ENCODE measurements around the gene DGKI.
"Not testable (repeated sequence)": the region's sequence is repeated elsewhere in the genome, so short reads cannot be mapped to it uniquely, and the experiment has no call there.

DGKI gene

DNA sequence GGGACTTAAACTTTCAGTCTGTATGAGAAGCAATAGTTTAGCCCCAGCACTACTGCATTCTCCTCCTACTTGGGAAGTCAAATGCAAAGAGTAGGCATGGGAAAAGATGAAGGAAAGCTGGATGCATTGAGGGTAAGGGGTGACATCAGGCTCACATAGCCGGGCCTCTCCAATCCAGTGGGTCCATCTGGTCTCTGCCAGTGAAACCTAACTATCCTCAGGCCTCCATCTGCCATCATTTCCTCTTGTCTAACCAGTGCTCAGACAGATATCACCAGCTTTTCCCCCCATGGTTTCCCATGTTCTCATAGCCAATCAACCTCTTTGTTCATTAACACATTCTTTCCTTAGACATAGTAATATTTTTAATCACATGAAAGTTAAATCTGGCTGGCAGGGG, 118.3 kb downstream of the DGKI start:
- DNase-seq = no peak

DNA sequence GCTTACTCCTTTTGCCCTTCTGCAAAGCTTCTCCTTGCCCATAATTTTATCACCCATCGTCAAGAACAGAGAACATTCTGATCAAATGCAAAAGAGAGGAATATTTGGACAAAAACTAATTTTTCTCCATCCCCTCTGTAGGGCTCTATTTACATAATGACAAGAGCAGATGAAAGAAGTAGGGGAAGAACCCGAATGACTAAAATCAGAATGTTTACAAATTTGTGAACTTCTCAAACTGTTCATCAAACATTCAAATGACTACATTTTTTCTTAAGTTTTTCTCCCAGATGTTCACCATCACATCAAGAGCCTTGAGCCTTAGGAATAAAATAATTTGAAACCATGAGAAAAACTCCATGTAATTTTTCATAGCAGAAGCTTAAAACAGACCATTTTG, 119.4 kb downstream of the DGKI start:
- DNase-seq = no peak

DNA sequence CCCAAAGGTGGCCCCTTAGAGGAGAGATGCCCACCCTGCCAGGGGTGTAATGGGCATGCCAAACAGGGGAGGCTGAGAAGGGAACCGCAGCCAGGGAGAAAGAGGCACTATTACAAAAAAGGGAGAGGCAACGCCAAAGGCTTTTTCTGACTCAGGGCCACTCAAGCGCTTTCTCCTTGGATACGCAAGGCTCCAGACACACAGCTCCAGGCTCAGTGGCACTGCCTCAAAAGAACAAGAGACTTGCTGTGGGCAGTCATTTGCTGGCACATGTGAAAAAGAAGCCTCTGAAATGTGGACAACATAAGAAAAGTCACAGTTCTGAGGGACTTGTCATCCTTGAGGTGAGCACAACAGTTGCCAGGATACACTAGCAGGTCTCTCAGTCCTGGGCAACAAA, 128.4 kb downstream of the DGKI start:
- DNase-seq = no peak

DNA sequence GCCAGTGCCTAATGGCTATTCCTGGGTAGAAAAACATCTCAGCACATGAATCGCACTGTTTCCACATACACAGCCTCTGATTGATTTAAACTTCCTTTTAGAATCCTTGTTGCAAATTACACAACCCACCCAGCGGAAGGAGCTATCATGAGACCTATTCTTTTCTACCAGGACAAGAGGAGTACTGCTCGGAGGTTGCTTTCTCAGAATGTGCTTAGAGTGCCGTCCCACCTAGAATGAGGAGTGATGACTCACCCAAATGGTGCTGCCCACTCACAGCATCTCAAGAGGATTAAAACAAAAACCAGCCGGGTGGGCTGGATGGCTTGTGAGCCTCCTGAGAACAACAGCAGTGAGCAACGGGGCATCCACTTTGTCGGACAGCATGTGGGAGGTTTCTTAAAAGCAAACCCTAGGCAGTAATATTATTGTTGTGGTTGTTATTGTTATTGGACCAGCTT, 128.9 kb downstream of the DGKI start:
- no peak for DNase-seq

DNA sequence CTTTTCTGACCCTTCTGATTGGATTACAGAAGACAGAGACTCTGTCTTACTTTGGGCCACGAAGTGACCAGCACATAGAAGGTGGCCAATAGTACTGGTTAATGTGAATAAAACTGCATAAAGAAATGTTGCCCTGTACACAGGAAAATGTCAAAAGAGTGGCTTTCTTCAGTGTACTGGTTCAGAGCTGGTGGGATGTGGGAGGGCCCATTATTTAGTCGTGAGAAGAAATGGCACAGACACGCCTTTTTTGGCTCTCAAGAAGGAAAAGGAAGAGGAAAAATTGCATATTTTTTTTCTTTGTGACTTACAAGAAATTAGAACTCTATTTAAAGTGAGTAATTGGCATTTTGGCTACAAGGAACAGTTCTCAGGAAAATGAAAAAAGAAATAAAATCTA, 129.7 kb downstream of the DGKI start:
- DNase-seq = no peak

DNA sequence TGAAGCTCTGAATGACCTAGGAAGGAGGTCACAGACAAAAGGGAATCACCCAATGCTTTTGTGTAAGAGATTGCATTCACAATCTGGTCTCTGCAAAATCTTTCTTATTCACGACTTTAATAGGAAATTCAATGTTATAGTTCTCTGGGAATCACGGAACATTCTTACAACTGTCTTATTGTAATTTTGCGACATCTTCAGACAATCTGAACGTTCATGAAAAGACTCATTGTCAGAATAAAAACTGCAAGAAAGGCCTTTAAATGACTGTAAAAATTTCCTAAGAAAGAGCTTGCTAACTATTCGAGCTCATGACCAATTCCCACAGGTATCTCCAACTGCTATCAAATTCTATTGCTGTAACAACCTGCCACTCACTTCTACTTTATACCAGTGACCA, 130.7 kb downstream of the DGKI start:
- no peak for DNase-seq

DNA sequence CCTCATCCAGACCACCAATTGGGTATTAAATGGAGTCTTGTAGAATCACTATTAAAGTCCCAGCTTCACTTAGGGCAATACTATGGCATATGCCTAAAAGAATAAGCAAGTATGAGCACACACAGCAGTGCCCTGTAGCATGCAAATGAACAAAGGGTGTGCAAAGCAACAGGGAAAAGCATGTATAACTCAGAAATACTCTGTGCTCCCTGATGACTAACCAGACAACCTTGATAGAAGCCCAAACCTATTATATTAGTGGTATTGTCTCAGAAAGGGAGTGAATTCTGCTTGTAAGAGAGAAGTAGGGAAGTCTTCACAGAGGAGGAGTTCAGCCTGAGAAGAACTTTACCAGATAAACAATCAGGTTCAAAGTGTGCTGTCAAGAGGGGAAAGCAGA, 131.2 kb downstream of the DGKI start:
- no peak for DNase-seq

DNA sequence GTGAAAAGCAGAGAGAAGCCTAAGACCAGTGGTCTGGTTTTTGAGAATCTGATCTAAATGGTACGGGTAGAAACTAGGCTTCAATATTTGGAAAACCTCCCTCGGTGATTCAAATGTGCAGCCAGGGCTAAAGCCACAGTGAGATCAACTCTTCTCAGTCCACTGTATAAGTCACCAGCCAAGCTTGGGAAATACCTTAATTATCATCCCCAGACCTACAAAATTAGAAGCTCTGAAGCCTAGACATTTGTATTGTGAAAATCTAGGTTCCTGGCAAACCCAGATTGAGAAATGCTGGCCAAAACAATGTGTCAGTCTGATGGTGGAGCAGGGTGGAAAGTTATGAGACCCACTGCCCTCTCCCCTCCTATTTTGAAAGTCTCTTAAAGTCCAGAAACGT, 131.7 kb downstream of the DGKI start:
- DNase-seq = no peak

DNA sequence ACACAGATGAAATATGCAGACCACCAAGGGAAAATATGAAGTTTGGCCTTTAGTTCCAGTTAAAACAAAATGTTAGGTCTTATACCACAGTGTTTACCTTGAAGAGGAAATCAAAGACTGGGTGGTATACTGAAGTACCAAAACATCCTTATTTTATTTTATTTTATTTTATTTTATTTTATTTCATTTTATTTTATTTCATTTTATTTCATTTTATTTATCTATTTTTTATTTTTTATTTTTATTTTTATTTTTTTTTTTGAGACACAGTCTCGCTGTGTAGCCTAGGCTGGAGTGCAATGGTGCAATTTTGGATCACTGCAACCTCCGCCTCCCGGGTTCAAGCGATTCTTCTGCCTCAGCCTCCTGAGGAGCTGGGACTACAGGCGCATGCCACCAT, 140.4 kb downstream of the DGKI start:
- not testable (repeated sequence) for DNase-seq

DNA sequence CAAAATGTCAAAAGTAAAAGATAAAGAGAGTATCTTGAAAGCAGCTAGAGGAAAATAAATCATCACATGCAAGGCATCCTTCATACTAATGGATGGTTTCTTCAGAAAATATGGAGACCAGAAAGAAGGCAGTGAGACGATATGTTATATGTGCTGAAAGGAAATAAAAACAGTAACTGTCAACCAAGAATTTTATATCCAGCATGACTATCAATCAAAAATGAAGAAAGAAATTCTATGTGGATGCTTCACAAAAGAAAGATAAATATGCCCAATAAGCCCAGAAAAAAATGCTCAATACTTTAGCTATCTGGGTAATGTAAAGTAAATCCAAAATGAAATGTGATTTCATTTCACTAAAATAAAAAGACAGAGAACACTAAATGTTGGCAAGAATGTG, 142.1 kb downstream of the DGKI start:
- DNase-seq = no peak

DNA sequence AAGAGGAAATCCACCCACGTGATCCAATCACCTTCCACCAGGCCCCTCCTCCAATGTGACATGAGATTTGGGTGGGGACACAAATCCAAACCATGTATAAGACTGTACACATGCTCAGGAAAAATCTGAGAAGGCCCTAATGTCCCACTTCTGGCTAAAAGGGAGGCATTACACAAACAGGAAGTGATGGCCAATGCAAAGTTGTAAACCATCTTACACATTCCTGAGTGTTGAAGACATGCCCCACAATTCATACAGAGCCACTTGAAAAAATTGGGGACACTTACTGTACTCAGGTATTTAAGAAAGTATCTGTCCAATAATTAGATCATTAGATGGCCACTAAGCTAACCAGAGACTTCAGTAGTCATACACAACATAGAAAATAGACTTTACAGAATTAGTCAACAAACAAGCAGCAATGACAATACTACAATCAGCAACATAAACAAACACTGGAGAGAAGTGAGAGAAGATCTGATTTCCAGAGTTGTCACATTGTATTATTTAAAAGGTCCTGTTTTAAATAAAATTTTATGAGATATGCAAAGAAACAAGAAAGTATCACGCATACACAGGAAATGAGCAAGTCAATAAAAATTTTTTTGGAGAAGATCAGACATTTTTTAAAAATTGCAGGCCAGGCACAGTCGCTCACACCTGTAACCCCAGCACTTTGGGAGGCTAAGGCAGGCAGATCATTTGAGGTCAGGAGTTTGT, 143.3 kb downstream of the DGKI start:
- no peak for DNase-seq

DNA sequence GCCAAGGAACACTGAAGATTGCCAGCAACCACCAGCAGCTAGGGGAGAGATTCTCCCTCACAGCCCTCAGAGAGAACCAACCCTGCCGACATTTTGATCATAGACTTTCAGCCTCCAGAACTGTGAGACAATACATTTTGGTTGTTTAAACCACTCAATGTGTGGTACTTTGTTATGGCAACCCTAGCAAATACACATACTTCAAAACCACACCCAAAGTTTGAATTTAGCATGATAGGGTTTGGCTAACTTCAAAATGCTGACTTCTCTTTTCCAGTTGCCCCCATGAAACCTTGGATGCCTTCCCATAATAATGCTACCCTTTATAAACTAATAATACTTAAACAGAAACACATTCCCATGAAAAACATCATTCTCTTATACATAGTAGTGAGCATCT, 149.8 kb downstream of the DGKI start:
- DNase-seq = no peak

DNA sequence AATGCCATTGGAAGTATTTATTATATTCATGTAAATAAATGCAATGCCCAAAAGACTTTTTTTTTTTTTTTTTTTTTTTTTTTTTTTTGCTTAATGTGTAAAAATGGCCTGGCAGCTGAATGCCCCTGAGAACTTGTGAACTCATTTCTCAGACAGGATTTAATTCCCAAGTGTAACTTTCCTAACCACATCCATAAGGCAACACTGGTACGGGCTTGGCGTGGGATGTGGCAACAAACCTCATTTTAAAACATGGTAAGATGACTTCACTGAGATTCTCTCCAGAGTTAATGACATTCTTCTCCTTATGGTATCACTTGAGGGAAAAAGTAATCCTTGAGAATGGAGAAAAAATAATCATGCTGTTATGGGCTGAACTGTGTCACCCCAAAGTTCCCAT, 150.4 kb downstream of the DGKI start:
- no peak for DNase-seq

DNA sequence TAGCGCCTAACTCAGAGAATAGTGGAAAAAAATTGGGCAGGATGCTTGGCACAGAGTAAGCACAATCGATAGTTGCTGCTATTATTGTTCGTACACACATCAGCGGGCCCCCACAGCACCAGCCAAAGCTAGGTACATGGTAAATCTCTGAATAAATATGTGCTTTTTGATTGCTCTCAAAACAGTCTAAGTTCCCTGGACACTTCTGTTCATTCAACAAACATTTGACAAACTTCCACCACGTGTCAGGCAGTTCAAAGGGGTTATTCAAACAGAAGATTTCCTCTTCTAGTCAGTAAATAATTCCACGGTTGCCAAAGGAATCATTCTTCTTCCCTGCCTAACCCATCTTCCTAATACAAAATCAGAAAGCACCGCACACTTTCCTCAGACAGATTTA, 150.8 kb downstream of the DGKI start:
- no peak for DNase-seq

DNA sequence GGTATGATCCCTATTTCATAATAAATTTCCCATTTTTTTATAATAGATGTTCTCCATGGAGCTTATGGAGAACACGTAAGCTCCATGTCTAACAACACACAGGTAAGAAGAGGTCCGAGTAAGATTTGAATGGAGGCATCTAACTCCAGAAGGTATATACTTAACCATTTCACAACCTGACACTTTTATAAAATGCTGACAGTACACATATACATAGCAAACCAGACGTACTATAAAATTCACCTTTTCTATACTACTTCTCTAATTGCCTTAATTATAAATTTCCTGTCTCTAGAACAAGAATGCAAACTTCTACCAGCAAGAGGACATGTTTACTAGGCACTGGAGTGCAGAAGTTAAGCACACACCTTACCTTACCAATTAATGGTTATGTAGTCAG, 151.3 kb downstream of the DGKI start:
- no peak for DNase-seq

DNA sequence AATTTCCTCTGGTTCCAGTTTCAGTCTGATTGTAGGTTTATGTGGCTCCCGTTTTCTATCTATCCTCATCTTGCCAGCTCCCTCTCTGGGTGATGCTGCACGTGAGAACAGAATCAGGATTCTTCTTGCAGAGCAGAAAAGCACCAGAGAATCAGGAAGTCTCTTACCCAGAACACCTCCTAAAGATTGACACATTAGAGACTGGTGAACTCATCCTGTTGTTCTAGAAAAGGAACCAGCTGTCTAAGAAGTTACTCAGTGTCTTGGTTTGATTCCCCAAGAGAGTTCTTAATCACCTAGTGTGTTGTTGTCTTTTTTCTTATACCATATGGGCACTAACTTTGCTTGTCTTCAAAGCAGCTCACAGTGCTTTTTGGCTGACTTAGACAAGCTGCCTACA, 152.4 kb downstream of the DGKI start:
- DNase-seq = no peak

DNA sequence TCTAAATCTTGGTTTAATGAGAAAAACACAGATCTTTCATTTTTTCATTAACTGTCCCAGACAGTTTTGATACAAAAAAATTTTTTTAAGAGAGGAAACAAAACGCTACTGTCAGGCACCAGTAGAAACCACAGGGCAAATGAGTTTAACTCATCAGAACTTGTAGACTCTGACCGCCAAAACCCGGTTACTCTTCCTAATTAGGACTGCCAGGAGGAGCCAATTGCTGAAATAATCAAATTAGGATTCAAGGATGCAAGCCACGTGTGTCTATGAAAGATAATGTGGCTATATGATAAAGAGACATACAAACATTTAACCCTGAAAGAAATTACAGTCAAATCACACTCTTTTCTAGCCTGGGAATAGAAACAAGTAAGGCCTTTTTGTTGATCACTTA, 154.4 kb downstream of the DGKI start:
- no peak for DNase-seq

DNA sequence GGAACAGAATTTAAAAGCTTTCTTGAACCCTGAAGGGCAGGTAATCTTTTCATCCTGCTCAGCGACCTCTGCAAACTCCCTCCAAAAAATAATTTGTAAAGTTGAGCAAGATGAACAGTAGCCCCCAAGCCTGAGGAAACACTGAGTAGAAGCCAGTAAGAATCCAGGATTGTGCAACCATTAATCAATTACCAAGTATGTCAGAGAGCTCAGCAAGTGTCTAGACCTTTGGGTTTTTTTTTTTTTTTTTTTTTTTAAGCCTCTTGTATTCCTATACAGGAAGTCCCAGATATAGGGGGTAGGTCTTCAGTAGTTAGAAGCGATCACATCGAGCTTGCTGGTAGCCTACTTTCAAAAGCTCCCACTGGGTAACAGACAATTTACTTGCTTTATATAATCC, 155.2 kb downstream of the DGKI start:
- no peak for DNase-seq

DNA sequence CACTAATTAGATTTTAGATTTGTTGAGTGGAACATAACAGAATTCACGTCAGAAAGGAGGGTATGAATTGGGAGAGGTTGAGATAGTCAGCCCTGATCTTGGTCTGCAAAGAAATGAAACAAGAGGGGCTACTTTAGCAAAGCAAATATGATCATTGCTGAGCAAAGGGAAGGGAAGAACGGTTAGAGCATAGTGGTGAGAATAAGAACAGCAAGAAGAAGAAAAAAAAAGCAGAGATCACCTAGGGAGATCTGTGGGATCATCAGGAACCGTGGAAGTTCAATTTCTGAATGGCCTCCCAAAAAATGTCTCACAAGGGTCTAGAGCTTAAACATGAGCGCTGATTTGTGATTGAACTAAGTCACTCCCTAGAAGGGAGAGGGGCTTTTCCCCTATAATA, 156.1 kb downstream of the DGKI start:
- DNase-seq = no peak

DNA sequence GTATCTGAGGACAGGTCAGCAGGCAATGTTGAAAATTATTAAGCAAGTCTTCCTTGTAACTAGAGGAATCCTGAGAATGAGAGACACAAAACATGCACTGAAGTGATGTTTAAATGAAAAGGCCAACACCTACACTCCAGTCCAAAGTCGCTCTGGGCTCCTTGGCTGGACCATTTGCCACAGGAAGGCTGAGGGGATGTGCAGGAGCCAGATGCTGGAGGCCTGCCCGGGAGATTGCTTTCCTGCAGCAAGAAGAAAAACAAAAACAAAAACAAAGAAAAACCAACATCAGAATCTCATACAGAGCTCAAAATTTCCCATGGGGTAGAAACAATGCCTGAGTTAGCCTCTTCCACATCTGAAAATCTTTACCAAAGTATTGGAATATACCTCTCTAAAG, 157.0 kb downstream of the DGKI start:
- no peak for DNase-seq

DNA sequence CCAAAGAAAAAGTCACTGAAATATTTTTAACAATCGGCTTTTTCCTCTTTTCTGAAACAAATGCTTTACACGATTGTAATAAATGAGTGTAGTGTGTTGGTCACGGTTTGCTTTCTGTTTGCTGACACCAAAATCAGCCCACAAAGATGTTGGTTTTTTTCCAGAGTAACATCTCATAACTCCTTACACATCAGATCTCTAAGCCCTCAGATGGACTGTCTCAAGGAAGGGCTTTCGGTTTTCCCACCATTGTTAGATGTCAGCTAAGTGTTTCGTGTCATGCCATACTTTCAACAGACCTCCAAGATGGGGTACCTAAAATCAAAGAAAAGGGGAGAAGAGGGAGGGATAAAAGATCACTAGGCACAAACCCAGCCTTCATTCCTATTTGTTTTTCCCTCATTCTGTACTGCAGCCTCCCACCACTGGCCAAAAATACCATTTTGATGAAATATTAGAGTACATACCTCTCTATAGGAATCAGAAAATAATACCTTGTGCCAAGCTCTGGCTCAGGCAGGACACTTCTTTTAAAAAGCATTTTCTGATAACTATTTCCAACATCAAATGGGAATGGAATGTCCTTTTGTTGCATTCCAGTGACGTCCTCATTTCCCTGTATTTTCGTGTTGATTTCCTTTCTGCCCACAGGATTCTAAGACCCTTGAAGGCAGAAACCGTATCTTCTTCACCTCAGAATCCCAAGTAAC, 159.1 kb downstream of the DGKI start:
- no peak for DNase-seq

DNA sequence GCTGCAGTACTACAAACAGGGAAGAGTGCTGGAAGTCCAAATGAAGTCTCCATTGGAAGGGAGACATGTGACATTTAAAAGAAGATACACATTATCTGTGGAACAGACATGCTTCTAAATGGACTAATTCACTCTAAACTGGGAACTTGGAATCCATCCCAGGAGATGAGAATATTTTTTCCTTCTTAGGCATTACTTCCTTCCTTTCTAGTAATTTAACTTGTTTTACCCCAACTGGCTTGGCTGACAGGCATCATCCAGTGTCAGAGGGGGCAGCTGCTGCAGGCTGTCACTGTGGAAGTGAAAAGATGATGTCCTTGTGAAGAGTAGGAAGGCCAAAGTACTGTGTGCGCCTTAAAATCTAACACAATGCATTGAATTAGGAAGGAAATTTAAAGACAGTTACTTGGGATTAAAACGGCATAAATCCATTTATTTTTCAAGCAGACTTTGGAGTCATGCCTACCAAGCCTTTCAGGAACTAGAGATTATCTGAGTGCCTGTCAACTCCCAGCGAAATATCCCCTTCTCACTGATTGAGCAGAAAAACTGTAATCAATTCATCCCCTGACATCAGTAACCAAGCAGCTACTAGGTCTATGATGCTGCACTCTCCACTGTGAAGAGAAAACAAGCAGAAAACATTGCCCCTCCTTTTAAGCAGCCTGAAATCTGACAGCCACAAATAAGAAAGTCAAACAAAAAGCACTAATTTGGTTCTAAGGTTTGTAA, 161.2 kb downstream of the DGKI start:
- no peak for DNase-seq

DNA sequence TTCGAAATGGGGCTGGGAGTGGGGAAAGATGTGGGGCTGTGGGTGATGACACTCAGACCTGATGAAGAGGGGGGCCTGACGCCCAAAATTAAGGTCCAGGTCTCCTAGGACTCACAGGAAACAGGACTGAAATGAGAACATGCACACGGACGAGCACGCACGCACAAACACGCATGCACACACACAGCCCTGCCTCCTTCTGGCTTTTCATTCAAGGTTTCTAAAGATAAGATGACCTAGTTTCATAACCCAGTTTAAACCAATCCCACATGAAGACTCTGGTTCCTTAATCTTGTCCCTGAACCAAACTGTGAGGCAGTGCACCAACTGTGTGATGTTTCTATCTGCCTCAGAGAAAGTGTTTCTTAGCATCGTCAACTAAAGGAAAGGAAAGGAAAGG, 162.0 kb downstream of the DGKI start:
- DNase-seq = no peak

DNA sequence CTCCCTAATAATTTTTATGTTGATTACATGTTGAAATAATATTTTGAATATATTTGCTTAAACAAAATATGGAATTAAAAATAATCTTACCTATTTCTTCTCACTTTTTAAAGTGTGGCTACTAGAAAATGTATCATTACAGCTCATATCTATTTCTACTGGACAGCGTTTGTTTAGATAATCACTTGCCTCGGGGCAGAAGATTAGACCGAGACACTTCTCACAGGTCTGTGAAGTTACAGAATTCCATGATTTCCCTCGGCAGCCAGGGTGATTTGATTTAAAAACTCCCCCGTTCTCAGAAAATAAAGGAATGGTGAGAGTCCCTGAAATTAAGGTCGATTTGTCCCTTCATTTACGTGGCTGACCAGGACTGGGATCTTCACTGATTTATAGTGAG, 162.5 kb downstream of the DGKI start:
- no peak for DNase-seq
